Thyroid gland (tissue), 4 donors: Measurements from ENCODE around the gene PDCD2L.

Source experiments
- CTCF ChIP-seq, 6 experiments: fragments of 200-600 bp in 3 of 6; fragments of 450-650 bp in 3 of 6; sonication (generic) in 3 of 6; IDR thresholded peaks; one replicate each; pipeline ENCODE4 v1.5.1; 2016 to 2019; ENCODE audit warnings: antibody characterized with exemption in 6 of 6, mild to moderate bottlenecking in 2 of 6, inconsistent platforms in 1 of 6, moderate library complexity in 1 of 6
- POLR2A ChIP-seq, 2 donors: fragments of 450-650 bp; IDR thresholded peaks; one replicate each; pipeline ENCODE4 v1.6.1; 2017; ENCODE audit warnings: antibody characterized with exemption in 2 of 2, mild to moderate bottlenecking in 2 of 2, moderate library complexity in 1 of 2

GRCh38 chr19:34408411-34408810 lies 4.2 kb downstream of the PDCD2L start:
- TF ChIP-seq CTCF (IDR thresholded peaks at IDR 0.05) (no peak), POLR2A (IDR thresholded peaks at IDR 0.05) (no peak)
